K562 (cell line): ENCODE results near the gene FYB2. TPM values are rescaled to one million over a fixed set of nuclear protein-coding genes. Genes with fewer than 3 reads are reported as not detected.

Experiments
- ATAC-seq: fragments of 200-7000 bp; cut with Tn5 transposase; 3 replicates; pipeline ENCODE4 v1.9.1; 2020; ENCODE audit warnings: moderate library complexity
- BruUV-seq: library from RNA; stranded (reverse); fragments of 400-500 nt; replicated peaks from 2 replicates; lab custom pipeline; 2021; lab: Mats Ljungman, UMichigan
- CTCF ChIA-PET: fragments of 300-600 bp; formaldehyde crosslinking; extraction: SDS; loops from one replicate; lab custom pipeline; 2021; ENCODE audit warnings: low intra/inter-chr PET ratio; lab: Yijun Ruan, JAX
- POLR2A ChIA-PET: fragments of 300-600, 350-650 bp; sonication (Branson Sonifier 250); formaldehyde crosslinking; extraction: SDS; loops from one replicate; lab custom pipeline; 2021; ENCODE audit warnings: antibody characterized with exemption, inconsistent platforms; lab: Yijun Ruan, JAX
- DNase-seq, 4 experiments: peaks; one replicate each; pipeline versions ENCODE4 v3.0.0 to v3.0.0-alpha.2; 2011 to 2018; ENCODE audit warnings: low spot score in 3 of 4, mixed read lengths in 3 of 4; ENCODE audit errors: extremely low read depth in 1 of 4
- FAIRE-seq: peaks from 2 replicates; lab custom pipeline; 2011; peaks lifted over from hg19 to GRCh38; lab: Jason Lieb, UNC
- H2AFZ ChIP-seq: 2 replicates; pipeline ENCODE4 v1.6.0; 2011; ENCODE audit warnings: low read depth, low read length, control low read depth, inconsistent platforms
- H3K27ac ChIP-seq: fragments of 200-600 bp; 3 replicates; pipeline ENCODE4 v1.8.0; 2011; ENCODE audit warnings: low read depth, mild to moderate bottlenecking, control low read depth, inconsistent platforms, low read length, moderate library complexity, mixed read lengths; ENCODE audit errors: extremely low read depth
- H3K27me3 ChIP-seq, 2 experiments: fragments of 300-600 bp in 1 of 2; 2 replicates in 1 of 2; 3 replicates in 1 of 2; pipeline versions ENCODE4 v1.6.0 to v1.8.0; 2011; ENCODE audit warnings: inconsistent platforms in 2 of 2, low read length in 2 of 2, mild to moderate bottlenecking in 1 of 2, mixed read lengths in 1 of 2, moderate library complexity in 1 of 2; ENCODE audit not compliant: control insufficient read depth in 2 of 2, insufficient read depth in 2 of 2
- H3K36me3 ChIP-seq: fragments of 300-600 bp; 3 replicates; pipeline ENCODE4 v1.8.0; 2011; ENCODE audit warnings: mild to moderate bottlenecking, low read length, inconsistent platforms; ENCODE audit not compliant: control insufficient read depth, insufficient read depth
- H3K4me1 ChIP-seq, 2 experiments: fragments of 200-600 bp in 1 of 2; replicated peaks in 1 of 2; 2 replicates in 1 of 2; 3 replicates in 1 of 2; pipeline versions ENCODE4 v1.5.1 to v1.8.0; 2011; ENCODE audit warnings: inconsistent platforms in 2 of 2, low read length in 2 of 2, mild to moderate bottlenecking in 1 of 2, mixed read lengths in 1 of 2, moderate library complexity in 1 of 2; ENCODE audit not compliant: control insufficient read depth in 2 of 2, insufficient read depth in 2 of 2
- H3K4me2 ChIP-seq: 2 replicates; pipeline ENCODE4 v1.6.1; 2011; ENCODE audit warnings: low read length, control low read depth, inconsistent platforms, mixed read lengths; ENCODE audit not compliant: insufficient read depth
- H3K4me3 ChIP-seq: fragments of 200-600 bp; sonication (generic), shearing (Covaris generic); 2 replicates; pipeline ENCODE4 v1.5.1; 2016; ENCODE audit warnings: control low read depth, inconsistent platforms
- H3K79me2 ChIP-seq: fragments of 200-600 bp; 3 replicates; pipeline ENCODE4 v1.8.0; 2011; ENCODE audit warnings: low read length, inconsistent platforms; ENCODE audit not compliant: control insufficient read depth, insufficient read depth
- H3K9ac ChIP-seq, 2 experiments: 2 replicates each; pipeline versions ENCODE4 v1.6.0 to v1.6.1; 2011; ENCODE audit warnings: low read depth in 2 of 2, low read length in 2 of 2, control low read depth in 1 of 2, inconsistent platforms in 1 of 2, mild to moderate bottlenecking in 1 of 2, mixed read lengths in 1 of 2; ENCODE audit not compliant: insufficient read depth in 1 of 2
- H3K9me1 ChIP-seq: one replicate; pipeline ENCODE4 v1.6.0; 2011; ENCODE audit warnings: inconsistent platforms, mild to moderate bottlenecking, low read length, moderate library complexity; ENCODE audit not compliant: control insufficient read depth, insufficient read depth
- H3K9me3 ChIP-seq: replicated peaks from 2 replicates; pipeline ENCODE4 v1.5.1; 2011; ENCODE audit warnings: low read depth, low read length, inconsistent platforms; ENCODE audit not compliant: control insufficient read depth, insufficient read depth
- H4K20me1 ChIP-seq: replicated peaks from 2 replicates; pipeline ENCODE4 v1.6.1; 2011; ENCODE audit warnings: low read length, inconsistent platforms, mixed read lengths; ENCODE audit not compliant: control insufficient read depth, insufficient read depth
- BCL6 ChIP-seq: fragments of 250-450 bp; sonication (Bioruptor Pico); IDR thresholded peaks from 2 replicates; pipeline ENCODE4 v1.4.0; 2020
- GATAD2B ChIP-seq: fragments of 450-650 bp; IDR thresholded peaks from 2 replicates; pipeline ENCODE4 v1.6.1; 2017; ENCODE audit warnings: mild to moderate bottlenecking, borderline replicate concordance
- ILF3 ChIP-seq: fragments of 450-650 bp; IDR thresholded peaks from 2 replicates; pipeline ENCODE4 v1.6.1; 2018; ENCODE audit warnings: antibody characterized with exemption, mild to moderate bottlenecking, moderate library complexity, borderline replicate concordance
- IRF2 ChIP-seq: sonication (generic); formaldehyde crosslinking; IDR thresholded peaks from 2 replicates; pipeline ENCODE4 v1.8.1; 2022; ENCODE audit warnings: mild to moderate bottlenecking, missing genetic modification reagents
- POU5F1 ChIP-seq: fragments of 150-350 bp; IDR thresholded peaks from 2 replicates; pipeline ENCODE4 v1.6.1; 2014; ENCODE audit warnings: borderline replicate concordance, low read length, low read depth, mild to moderate bottlenecking; ENCODE audit not compliant: partially characterized antibody
- RBM39 ChIP-seq: fragments of 200-400 bp; formaldehyde crosslinking; optimal IDR thresholded peaks from 2 replicates; pipeline ENCODE3; 2018; ENCODE audit warnings: low read depth, low read length
- SP2 ChIP-seq: IDR thresholded peaks from 2 replicates; pipeline ENCODE4 v1.6.1; 2011; ENCODE audit warnings: mild to moderate bottlenecking, low read depth, low read length, moderate library complexity; ENCODE audit not compliant: poor library complexity, severe bottlenecking; ENCODE audit errors: extremely low read depth
- ZBTB8A ChIP-seq: fragments of 450-650 bp; IDR thresholded peaks from 2 replicates; pipeline ENCODE4 v1.6.1; 2018; ENCODE audit warnings: mild to moderate bottlenecking, moderate library complexity; ENCODE audit not compliant: partially characterized antibody
- ZNF583 ChIP-seq: fragments of 250-450 bp; sonication (Bioruptor Pico); IDR thresholded peaks from 2 replicates; pipeline ENCODE4 v1.4.0; 2020
- WGBS: fragments of 100-300 bp; shearing (Covaris generic); methylation state at CpG from one replicate; pipeline ENCODE4 v1.1.6; 2016; ENCODE audit warnings: low coverage, mixed read lengths; ENCODE audit not compliant: insufficient coverage; ENCODE audit errors: missing lambda C conversion rate; 5-methylcytosine and 5-hydroxymethylcytosine counted together
- in situ Hi-C: fragments of 300-500 bp; cut with MboI; formaldehyde crosslinking; loops from 4 replicates; pipeline ENCODE4 v1.15.0; 2018; ENCODE audit warnings: inconsistent platforms, mixed read lengths
- intact Hi-C: fragments of 100-400 bp; cut with micrococcal nuclease; formaldehyde crosslinking; loops from 2 replicates; pipeline ENCODE4 v1.14.2; 2022
- polyA plus RNA-seq, 8 experiments: library from polyadenylated mRNA; depleted of rRNA in 4 of 8; stranded (reverse) in 5 of 8; unstranded in 3 of 8; fragments of >200 nt; fragmentation: Nextera tagmentation in 2 of 8; fragmentation: Illumina TruSeq in 1 of 8; extraction: Ambion mirVana in 2 of 8; extraction: Trizol in 1 of 8; gene quantifications; 2 replicates each; pipeline versions ENCODE4 v1.2.1 to v1.2.3, GENCODE V29; 2011 to 2014; ENCODE audit warnings: inconsistent platforms in 1 of 8, missing spikeins in 1 of 8
- total RNA-seq, 7 experiments: library from RNA; depleted of rRNA in 6 of 7; stranded (reverse); fragments of >200 nt in 6 of 7; fragmentation: Illumina TruSeq in 2 of 7; extraction: Trizol in 2 of 7; gene quantifications; 2 replicates each; pipeline versions ENCODE4 v1.2.1 to v1.2.3, GENCODE V29; 2011 to 2021; ENCODE audit warnings: low replicate concordance in 1 of 7
- TF ChIP-seq, protein P1 (sequence below): fragments of 450-650 bp; IDR thresholded peaks from 2 replicates; pipeline ENCODE4 v1.6.1; 2014; ENCODE audit warnings: low read depth, mild to moderate bottlenecking, moderate library complexity, borderline replicate concordance
- TF ChIP-seq, protein P2 (sequence below): fragments of 250-450 bp; sonication (Bioruptor Pico); IDR thresholded peaks from 2 replicates; pipeline ENCODE4 v1.8.0; 2021; ENCODE audit warnings: borderline replicate concordance, mild to moderate bottlenecking, moderate library complexity; ENCODE audit not compliant: poor library complexity, severe bottlenecking
- TF ChIP-seq, protein P3 (sequence below), 2 experiments: fragments of 200-800 bp in 1 of 2; sonication (Bioruptor generic) in 1 of 2; sonication (generic) in 1 of 2; formaldehyde crosslinking in 1 of 2; IDR thresholded peaks in 1 of 2; conservative IDR thresholded peaks in 1 of 2; 2 replicates each; pipeline versions ENCODE4 v1.5.0 to v1.6.1; 2016 to 2020; ENCODE audit warnings: missing compliant biosample characterization in 1 of 2, missing genetic modification characterization in 1 of 2, missing genetic modification reagents in 1 of 2

FYB2 gene
- total and polyA plus RNA-seq, 9 of the 15 experiments (the other 6 are each of a cell fraction or from before 2014, with no cell fraction given), result not detected

DNA sequence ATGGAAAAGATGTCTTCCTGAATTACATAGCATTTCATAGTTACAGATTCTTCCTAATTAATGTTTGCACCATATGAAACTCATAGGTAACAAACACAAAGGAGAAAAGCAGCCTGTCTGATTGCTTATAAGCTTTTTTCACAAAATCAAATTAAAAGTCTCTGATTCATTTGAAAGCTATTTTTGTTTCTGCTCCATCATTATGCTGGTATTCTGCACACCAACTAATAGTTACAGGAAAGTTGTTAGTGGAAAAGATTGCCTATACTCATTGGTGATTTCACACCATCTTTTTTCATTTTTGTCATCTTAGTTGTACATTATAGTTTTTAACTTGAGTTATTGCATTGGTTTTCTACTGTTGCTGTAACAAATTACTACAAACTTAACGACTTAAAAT is 104.0 kb downstream of the FYB2 start:
- Histone ChIP-seq H3K27ac (no peak overlapping the region), H3K4me2 (no peak overlapping the region), H2AFZ (no peak overlapping the region), H3K27me3 (no peaks in the 10 kb centered on the region), H3K79me2 (no peaks in the 10 kb centered on the region), H3K4me3 (no peak overlapping the region), H3K4me1 (no peaks in the 10 kb centered on the region), H3K9me1 (no peaks in the 10 kb centered on the region), H3K9me3 (no peaks in the 10 kb centered on the region)
- no peak for DNase-seq
- CTCF ChIA-PET, result interaction anchor here (0.6 kb wide), 1 partner anchor 1430 kb away, joined by 4 read pairs; no protein-coding TSS in a partner anchor
- ATAC-seq, result no peak
- no peak for FAIRE-seq
- TF ChIP-seq, protein P1, sequence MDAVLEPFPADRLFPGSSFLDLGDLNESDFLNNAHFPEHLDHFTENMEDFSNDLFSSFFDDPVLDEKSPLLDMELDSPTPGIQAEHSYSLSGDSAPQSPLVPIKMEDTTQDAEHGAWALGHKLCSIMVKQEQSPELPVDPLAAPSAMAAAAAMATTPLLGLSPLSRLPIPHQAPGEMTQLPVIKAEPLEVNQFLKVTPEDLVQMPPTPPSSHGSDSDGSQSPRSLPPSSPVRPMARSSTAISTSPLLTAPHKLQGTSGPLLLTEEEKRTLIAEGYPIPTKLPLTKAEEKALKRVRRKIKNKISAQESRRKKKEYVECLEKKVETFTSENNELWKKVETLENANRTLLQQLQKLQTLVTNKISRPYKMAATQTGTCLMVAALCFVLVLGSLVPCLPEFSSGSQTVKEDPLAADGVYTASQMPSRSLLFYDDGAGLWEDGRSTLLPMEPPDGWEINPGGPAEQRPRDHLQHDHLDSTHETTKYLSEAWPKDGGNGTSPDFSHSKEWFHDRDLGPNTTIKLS, result no peak
- TF ChIP-seq ZBTB8A (no peak), BCL6 (no peak)
- TF ChIP-seq, all 486 proteins: peak for 0
- intact Hi-C loops (no loop called here), in situ Hi-C loops (no loop called here)
- POLR2A ChIA-PET, result no interaction called here
- WGBS, result 0% methylated on average over 1 of the region's 1 CpG
- H3K36me3 ChIP-seq, result no peaks in the 10 kb centered on the region
- no peak overlapping the region for H3K9ac ChIP-seq
- no TSS peak for BruUV-seq
- H4K20me1 ChIP-seq, result no peaks in the 10 kb centered on the region

DNA sequence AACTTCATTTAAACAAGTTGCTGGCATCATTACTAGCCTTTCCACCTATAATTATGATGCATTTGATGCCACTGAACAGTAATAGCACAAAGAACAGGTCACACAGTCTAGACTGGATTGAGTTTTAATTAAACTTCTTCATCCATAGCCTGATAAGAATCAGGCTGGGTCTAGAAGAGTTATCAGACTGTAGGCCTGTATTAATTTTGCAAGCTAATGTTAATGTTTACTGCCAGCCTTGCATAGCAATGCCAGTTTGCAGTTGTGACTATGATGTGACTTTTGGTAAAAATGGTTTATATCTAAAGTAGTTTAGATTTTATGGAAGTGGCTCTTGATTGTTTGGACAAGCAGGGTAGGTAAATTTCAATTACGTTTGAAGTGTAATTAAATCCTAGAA is 106.1 kb downstream of the FYB2 start:
- H3K27ac ChIP-seq, result no peak overlapping the region
- H3K9me3 ChIP-seq, result no peaks in the 10 kb centered on the region
- ATAC-seq, result no peak
- DNase-seq, result no peak
- 0% methylated on average over 1 of the region's 1 CpG for WGBS
- in situ Hi-C loops, result no loop called here
- H3K79me2 ChIP-seq, result no peaks in the 10 kb centered on the region
- no peak overlapping the region for H3K4me2 ChIP-seq
- no peak overlapping the region for H3K9ac ChIP-seq
- intact Hi-C loops, result no loop called here
- H4K20me1 ChIP-seq, result no peaks in the 10 kb centered on the region
- H3K36me3 ChIP-seq, result no peaks in the 10 kb centered on the region
- POLR2A ChIA-PET, result interaction anchor here (0.7 kb wide), 1 partner anchor 21 kb away, joined by 3 read pairs; no protein-coding TSS in a partner anchor
- H3K27me3 ChIP-seq, result no peaks in the 10 kb centered on the region
- BruUV-seq, result no TSS peak
- H3K4me3 ChIP-seq, result no peak overlapping the region
- H3K9me1 ChIP-seq, result no peaks in the 10 kb centered on the region
- CTCF ChIA-PET, result no interaction called here
- FAIRE-seq, result no peak
- no peak overlapping the region for H2AFZ ChIP-seq
- H3K4me1 ChIP-seq, result no peaks in the 10 kb centered on the region
- TF ChIP-seq POU5F1 (no peak), ILF3 (no peak), SP2 (no peak), ZNF583 (no peak), IRF2 (CRISPR knock-in tag) (no peak), GATAD2B (no peak), RBM39 (no peak)
- TF ChIP-seq, protein P2, sequence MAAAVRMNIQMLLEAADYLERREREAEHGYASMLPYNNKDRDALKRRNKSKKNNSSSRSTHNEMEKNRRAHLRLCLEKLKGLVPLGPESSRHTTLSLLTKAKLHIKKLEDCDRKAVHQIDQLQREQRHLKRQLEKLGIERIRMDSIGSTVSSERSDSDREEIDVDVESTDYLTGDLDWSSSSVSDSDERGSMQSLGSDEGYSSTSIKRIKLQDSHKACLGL (CRISPR knock-in tag), result no peak
- TF ChIP-seq, protein P3, sequence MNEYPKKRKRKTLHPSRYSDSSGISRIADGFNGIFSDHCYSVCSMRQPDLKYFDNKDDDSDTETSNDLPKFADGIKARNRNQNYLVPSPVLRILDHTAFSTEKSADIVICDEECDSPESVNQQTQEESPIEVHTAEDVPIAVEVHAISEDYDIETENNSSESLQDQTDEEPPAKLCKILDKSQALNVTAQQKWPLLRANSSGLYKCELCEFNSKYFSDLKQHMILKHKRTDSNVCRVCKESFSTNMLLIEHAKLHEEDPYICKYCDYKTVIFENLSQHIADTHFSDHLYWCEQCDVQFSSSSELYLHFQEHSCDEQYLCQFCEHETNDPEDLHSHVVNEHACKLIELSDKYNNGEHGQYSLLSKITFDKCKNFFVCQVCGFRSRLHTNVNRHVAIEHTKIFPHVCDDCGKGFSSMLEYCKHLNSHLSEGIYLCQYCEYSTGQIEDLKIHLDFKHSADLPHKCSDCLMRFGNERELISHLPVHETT (CRISPR knock-in tag; conservative IDR thresholded peaks at IDR 0.05 in 1 of 2, IDR thresholded peaks at IDR 0.05 in 1 of 2), result no peak
